Activated B cell treated with CpG ODN at 0.5 μM for 24 hours (primary cell): ENCODE results near the gene OCA2. TPM values are rescaled to one million over a fixed set of nuclear protein-coding genes. Genes with fewer than 3 reads are reported as not detected.

ENCODE experiments used
- ATAC-seq: fragments of 200-7000 bp; cut with Tn5 transposase; one replicate; pipeline ENCODE4 v1.10.0; 2021; ENCODE audit warnings: low read depth, mild to moderate bottlenecking, moderate library complexity
- CTCF ChIA-PET: fragments of 350-600 bp; sonication (Branson Sonifier 250); formaldehyde crosslinking; loops from one replicate; lab custom pipeline; 2021; ENCODE audit warnings: antibody characterized with exemption; lab: Charles Lee
- POLR2A ChIA-PET: fragments of 350-600 bp; sonication (Branson Sonifier 250); formaldehyde crosslinking; loops from one replicate; lab custom pipeline; 2021; ENCODE audit warnings: antibody characterized with exemption; lab: Charles Lee
- DNase-seq: peaks from one replicate; pipeline ENCODE4 v3.0.0; 2022
- H3K27ac Mint-ChIP-seq: one replicate; pipeline ENCODE4 v1.8.0; 2020; ENCODE audit warnings: mixed read lengths
- H3K27me3 Mint-ChIP-seq: one replicate; pipeline ENCODE4 v1.8.0; 2021; ENCODE audit warnings: mixed read lengths
- H3K36me3 Mint-ChIP-seq: one replicate; pipeline ENCODE4 v1.8.0; 2021; ENCODE audit warnings: low read depth, mixed read lengths
- H3K4me1 Mint-ChIP-seq: one replicate; pipeline ENCODE4 v1.8.0; 2021; ENCODE audit warnings: mixed read lengths
- H3K4me3 Mint-ChIP-seq: one replicate; pipeline ENCODE4 v1.8.0; 2020; ENCODE audit warnings: mild to moderate bottlenecking, mixed read lengths
- H3K9me3 Mint-ChIP-seq: one replicate; pipeline ENCODE4 v1.8.0; 2020; ENCODE audit warnings: mixed read lengths
- intact Hi-C: fragments of 100-400 bp; cut with micrococcal nuclease; formaldehyde crosslinking; loops from one replicate; pipeline ENCODE4 v1.15.1; 2024
- total RNA-seq: library from RNA; stranded (reverse); gene quantifications from 2 replicates; pipeline ENCODE4 v1.2.3, GENCODE V29; 2022
- TF ChIP-seq, protein P1 (sequence below): fragments of 200-600 bp; IDR thresholded peaks from one replicate; pipeline ENCODE4 v1.8.0; 2022; ENCODE audit warnings: antibody characterized with exemption, mild to moderate bottlenecking

OCA2 gene
- total RNA-seq, 1 donor from 2014 or later: not detected

DNA sequence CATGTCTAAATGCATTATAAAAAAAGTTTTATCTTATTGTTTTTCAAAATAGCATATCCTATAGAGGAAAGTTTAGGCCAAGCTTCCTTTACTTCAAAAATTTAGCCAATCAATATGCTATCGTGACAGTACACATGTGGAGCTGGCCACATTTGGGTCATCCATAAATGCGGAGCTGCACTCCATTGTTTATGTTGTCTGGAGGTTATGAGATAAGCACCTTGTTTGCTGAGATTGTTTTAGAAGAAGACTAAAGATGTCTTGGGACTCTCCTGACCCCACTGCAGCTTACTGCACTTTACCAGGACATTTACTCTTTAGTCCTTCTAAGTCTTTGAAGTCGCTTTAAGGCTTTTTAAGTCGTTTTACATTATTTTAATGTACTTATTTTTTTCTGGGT lies 265.9 kb downstream of the OCA2 start:
- ChIA-PET CTCF (no interaction called here), POLR2A (no interaction called here)
- Mint-ChIP-seq H3K9me3 (no peaks in the 10 kb centered on the region), H3K27ac (no peak overlapping the region), H3K4me3 (no peak overlapping the region), H3K36me3 (no peaks in the 10 kb centered on the region), H3K27me3 (no peaks in the 10 kb centered on the region), H3K4me1 (no peaks in the 10 kb centered on the region)
- intact Hi-C loops: no loop called here
- no peak for ATAC-seq
- TF ChIP-seq, protein P1, sequence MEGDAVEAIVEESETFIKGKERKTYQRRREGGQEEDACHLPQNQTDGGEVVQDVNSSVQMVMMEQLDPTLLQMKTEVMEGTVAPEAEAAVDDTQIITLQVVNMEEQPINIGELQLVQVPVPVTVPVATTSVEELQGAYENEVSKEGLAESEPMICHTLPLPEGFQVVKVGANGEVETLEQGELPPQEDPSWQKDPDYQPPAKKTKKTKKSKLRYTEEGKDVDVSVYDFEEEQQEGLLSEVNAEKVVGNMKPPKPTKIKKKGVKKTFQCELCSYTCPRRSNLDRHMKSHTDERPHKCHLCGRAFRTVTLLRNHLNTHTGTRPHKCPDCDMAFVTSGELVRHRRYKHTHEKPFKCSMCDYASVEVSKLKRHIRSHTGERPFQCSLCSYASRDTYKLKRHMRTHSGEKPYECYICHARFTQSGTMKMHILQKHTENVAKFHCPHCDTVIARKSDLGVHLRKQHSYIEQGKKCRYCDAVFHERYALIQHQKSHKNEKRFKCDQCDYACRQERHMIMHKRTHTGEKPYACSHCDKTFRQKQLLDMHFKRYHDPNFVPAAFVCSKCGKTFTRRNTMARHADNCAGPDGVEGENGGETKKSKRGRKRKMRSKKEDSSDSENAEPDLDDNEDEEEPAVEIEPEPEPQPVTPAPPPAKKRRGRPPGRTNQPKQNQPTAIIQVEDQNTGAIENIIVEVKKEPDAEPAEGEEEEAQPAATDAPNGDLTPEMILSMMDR: no peak
- DNase-seq: no peak

DNA sequence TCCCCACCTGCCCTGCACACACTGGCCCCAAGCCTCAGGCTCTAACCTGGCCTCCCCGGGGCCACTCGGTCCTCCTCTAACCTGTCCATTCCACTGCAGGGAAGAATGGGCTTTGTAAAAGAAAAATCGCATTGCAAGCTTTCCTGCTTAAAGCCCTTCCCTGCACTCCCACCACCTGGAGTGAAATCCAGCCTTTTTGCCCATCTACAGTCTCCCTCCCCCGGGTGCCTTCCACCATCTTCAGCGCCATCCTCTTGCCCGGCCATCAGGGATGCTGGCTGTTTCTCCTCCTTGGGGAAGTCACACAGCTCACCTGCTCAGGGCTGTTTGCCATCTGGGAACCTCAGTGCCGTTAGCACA lies 266.9 kb downstream of the OCA2 start:
- DNase-seq (no peak), ATAC-seq (no peak)
- Mint-ChIP-seq H3K4me3 (no peak overlapping the region), H3K9me3 (no peaks in the 10 kb centered on the region), H3K36me3 (no peaks in the 10 kb centered on the region), H3K27me3 (no peaks in the 10 kb centered on the region), H3K4me1 (no peaks in the 10 kb centered on the region), H3K27ac (no peak overlapping the region)
- intact Hi-C loops: no loop called here
- POLR2A ChIA-PET: no interaction called here
- TF ChIP-seq, protein P1: no peak
- CTCF ChIA-PET: no interaction called here

GRCh38 chr15:27831384-27832236 lies 267.5 kb downstream of the OCA2 start:
- POLR2A ChIA-PET: no interaction called here
- DNase-seq (no peak), ATAC-seq (no peak)
- no peaks in the 10 kb centered on the region for H3K36me3 Mint-ChIP-seq
- no peaks in the 10 kb centered on the region for H3K4me1 Mint-ChIP-seq
- TF ChIP-seq, protein P1: no peak
- no peaks in the 10 kb centered on the region for H3K27me3 Mint-ChIP-seq
- no peak overlapping the region for H3K4me3 Mint-ChIP-seq
- no peaks in the 10 kb centered on the region for H3K9me3 Mint-ChIP-seq
- intact Hi-C loops: no loop called here
- CTCF ChIA-PET: no interaction called here
- no peak overlapping the region for H3K27ac Mint-ChIP-seq

DNA sequence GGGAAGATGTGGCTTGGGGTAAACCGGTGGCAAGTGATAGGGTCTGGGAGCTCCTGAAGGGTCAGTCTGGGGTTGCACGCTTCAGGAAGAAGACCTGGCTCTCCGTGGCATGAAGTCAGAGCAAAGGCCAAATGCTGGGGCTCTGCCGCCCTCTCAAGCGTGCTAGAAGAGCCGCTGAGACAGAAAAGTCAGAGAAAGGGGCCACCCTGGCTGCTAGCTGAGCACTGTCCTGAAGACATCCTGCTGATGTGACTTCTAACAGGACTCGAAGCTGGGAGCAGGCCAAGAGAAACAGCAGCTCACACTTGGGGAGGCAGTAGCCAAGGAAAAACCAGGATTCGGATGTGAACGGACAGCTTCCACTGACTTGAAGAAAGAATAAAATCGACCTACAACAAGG lies 270.4 kb downstream of the OCA2 start:
- ATAC-seq: no peak
- intact Hi-C loops: no loop called here

More for the DNA sequence above, 270.4 kb downstream of the OCA2 start:
- Mint-ChIP-seq H3K9me3 (no peaks in the 10 kb centered on the region), H3K27me3 (no peaks in the 10 kb centered on the region), H3K4me1 (no peaks in the 10 kb centered on the region), H3K36me3 (no peaks in the 10 kb centered on the region), H3K4me3 (no peak overlapping the region), H3K27ac (no peak overlapping the region)
- DNase-seq: no peak
- TF ChIP-seq, protein P1: no peak
- ChIA-PET POLR2A (no interaction called here), CTCF (no interaction called here)
